HCEC 1CT (cell line): ENCODE results near the gene VPS50.
"Not testable (repeated sequence)": the region's sequence is repeated elsewhere in the genome, so short reads cannot be mapped to it uniquely, and the experiment has no call there.

Experiments
- DNase-seq: peaks from one replicate; pipeline ENCODE4 v3.0.0-alpha.2; 2017

VPS50 gene

GRCh38 chr7:93239824-93240223 lies 7.7 kb downstream of the VPS50 start:
- DNase-seq: no peak

GRCh38 chr7:93242106-93242505 lies 9.9 kb downstream of the VPS50 start:
- no peak for DNase-seq

GRCh38 chr7:93245525-93246432 lies 13.6 kb downstream of the VPS50 start:
- peak; percentile 49 for DNase-seq

GRCh38 chr7:93249491-93250148 lies 17.5 kb downstream of the VPS50 start:
- DNase-seq: no peak

GRCh38 chr7:93258661-93259060 lies 26.5 kb downstream of the VPS50 start:
- no peak for DNase-seq

GRCh38 chr7:93262535-93262934 lies 30.4 kb downstream of the VPS50 start:
- no peak for DNase-seq

- DNase-seq: no peak
These were observed 33.1 kb downstream of the VPS50 start for GRCh38 chr7:93265220-93265619.

GRCh38 chr7:93279541-93279940 lies 47.4 kb downstream of the VPS50 start:
- DNase-seq: no peak

- no peak for DNase-seq
These were observed 52.7 kb downstream of the VPS50 start for GRCh38 chr7:93284908-93285307.

GRCh38 chr7:93293229-93293628 lies 61.1 kb downstream of the VPS50 start:
- DNase-seq: no peak

GRCh38 chr7:93298206-93298605 lies 66.0 kb downstream of the VPS50 start:
- no peak for DNase-seq

GRCh38 chr7:93298671-93299070 lies 66.5 kb downstream of the VPS50 start:
- peak; percentile 44 for DNase-seq

- DNase-seq: no peak
These were observed 69.6 kb downstream of the VPS50 start for GRCh38 chr7:93301736-93302135.

GRCh38 chr7:93307131-93307660 lies 75.0 kb downstream of the VPS50 start:
- DNase-seq: peak; percentile 83

GRCh38 chr7:93307943-93308342 lies 75.8 kb downstream of the VPS50 start:
- DNase-seq: no peak

- no peak for DNase-seq
These were observed 78.2 kb downstream of the VPS50 start for GRCh38 chr7:93310346-93310745.

GRCh38 chr7:93314449-93314848 lies 82.3 kb downstream of the VPS50 start:
- DNase-seq: no peak

GRCh38 chr7:93315896-93316295 lies 83.7 kb downstream of the VPS50 start:
- DNase-seq: peak; percentile 32

GRCh38 chr7:93316730-93317129 lies 84.6 kb downstream of the VPS50 start:
- DNase-seq: no peak

- no peak for DNase-seq
These were observed 88.7 kb downstream of the VPS50 start for GRCh38 chr7:93320887-93321286.

GRCh38 chr7:93326291-93326690 lies 94.1 kb downstream of the VPS50 start:
- DNase-seq: not testable (repeated sequence)

GRCh38 chr7:93327006-93327633 lies 95.0 kb downstream of the VPS50 start:
- DNase-seq: peak; percentile 94

- no peak for DNase-seq
These were observed 99.5 kb downstream of the VPS50 start for GRCh38 chr7:93331706-93332105.

GRCh38 chr7:93332172-93332571 lies 100.0 kb downstream of the VPS50 start:
- DNase-seq: no peak
